GM19240 (cell line): ENCODE data around the gene HOXA5.

Experiments used
- DNase-seq: peaks from one replicate; pipeline ENCODE4 v3.0.0; 2011; ENCODE audit warnings: low spot score; ENCODE audit not compliant: insufficient read length

Gene HOXA5

GRCh38 chr7:27160145-27160545, 16.7 kb upstream of the HOXA5 start:
- DNase-seq, result no peak

- no peak for DNase-seq
These were observed 16.0 kb upstream of the HOXA5 start for GRCh38 chr7:27159266-27160144.

GRCh38 chr7:27158436-27159265, 15.2 kb upstream of the HOXA5 start:
- no peak for DNase-seq

GRCh38 chr7:27157702-27158431, 14.4 kb upstream of the HOXA5 start:
- no peak for DNase-seq

- no peak for DNase-seq
These were observed 13.6 kb upstream of the HOXA5 start for GRCh38 chr7:27156916-27157701.

- DNase-seq, result no peak
These were observed 13.0 kb upstream of the HOXA5 start, which contains the start of gene HOXA7 for GRCh38 chr7:27156508-27156898. TSS of gene HOXA7 (minus strand) at chr7:27156675. CDS start at chr7:27156545, 130 bp downstream.

GRCh38 chr7:27155816-27156507, 12.5 kb upstream of the HOXA5 start:
- DNase-seq, result no peak

GRCh38 chr7:27154901-27155815, 11.7 kb upstream of the HOXA5 start:
- no peak for DNase-seq

GRCh38 chr7:27154369-27154768, 10.9 kb upstream of the HOXA5 start:
- DNase-seq, result no peak

GRCh38 chr7:27153526-27153925, 10.0 kb upstream of the HOXA5 start:
- DNase-seq, result no peak

GRCh38 chr7:27152816-27153442, 9.4 kb upstream of the HOXA5 start:
- DNase-seq, result no peak

GRCh38 chr7:27151931-27152815, 8.7 kb upstream of the HOXA5 start, which contains the start of gene HOXA3:
TSS of gene HOXA3 (minus strand) at chr7:27152583. CDS start at chr7:27110640, 41,943 bp downstream.
- DNase-seq, result no peak

- no peak for DNase-seq
These were observed 8.0 kb upstream of the HOXA5 start for GRCh38 chr7:27151341-27151930.

GRCh38 chr7:27150568-27151340, 7.3 kb upstream of the HOXA5 start:
- DNase-seq, result peak; percentile 80

- no peak for DNase-seq
These were observed 6.5 kb upstream of the HOXA5 start for GRCh38 chr7:27149842-27150567.
